K562 treated with DMSO at 1 percent for 12 hours (cell line): ENCODE measurements around the gene TMEM266. TPM values are rescaled to one million over a fixed set of nuclear protein-coding genes. Genes with fewer than 3 reads are reported as not detected.

Experiments
- total RNA-seq: library from RNA; unstranded; fragments of 300-600 nt; gene quantifications from 2 replicates; pipeline ENCODE4 v1.2.3, GENCODE V29; 2022; ENCODE audit not compliant: insufficient read depth

TMEM266 gene
- total RNA-seq, result not detected in 2 replicates

DNA sequence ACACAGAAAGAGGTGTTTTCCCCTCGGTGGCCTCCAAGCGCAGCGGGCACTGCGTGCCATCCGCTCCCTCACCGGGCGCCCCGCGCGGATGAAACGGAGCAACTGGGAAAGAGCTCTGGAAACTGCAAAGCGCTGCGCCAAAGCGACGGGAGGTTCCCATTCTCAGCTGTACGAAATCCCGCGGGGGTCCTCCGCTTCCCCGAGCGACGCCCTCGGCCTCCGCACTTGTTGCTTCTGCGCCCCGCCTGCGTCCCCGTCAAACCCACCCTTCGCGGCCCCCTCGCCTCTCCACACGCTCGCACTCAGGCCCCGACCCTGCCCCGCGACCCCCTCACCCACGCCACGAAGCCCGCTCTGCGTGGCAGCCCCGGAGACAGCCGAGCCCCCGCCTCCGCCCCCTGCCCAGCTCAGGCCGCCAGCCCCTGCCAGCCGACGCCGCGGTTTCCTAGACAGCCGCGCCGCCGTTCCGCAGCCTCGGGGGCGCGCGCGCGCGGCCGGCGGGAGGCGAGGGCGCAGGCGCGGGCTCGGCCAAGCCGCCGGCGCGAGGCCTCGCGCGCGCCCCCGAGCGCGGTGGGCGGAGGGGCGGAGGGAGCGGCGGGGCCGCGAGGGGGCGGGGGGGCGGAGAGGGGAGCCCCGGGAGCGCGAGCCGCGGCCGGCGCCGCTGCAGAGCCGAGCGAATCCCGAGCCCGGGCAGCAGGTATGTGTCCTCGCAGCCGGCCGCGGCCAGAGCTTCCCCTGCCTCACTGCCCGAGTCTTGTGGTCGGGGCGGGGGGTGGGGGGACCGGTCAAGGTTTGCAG is at the start of gene TMEM266:
Gene TMEM266 (plus strand): TSS at position 666 of the 798 bp plus-strand sequence. CDS start 74,279 bp downstream, outside the sequence.

DNA sequence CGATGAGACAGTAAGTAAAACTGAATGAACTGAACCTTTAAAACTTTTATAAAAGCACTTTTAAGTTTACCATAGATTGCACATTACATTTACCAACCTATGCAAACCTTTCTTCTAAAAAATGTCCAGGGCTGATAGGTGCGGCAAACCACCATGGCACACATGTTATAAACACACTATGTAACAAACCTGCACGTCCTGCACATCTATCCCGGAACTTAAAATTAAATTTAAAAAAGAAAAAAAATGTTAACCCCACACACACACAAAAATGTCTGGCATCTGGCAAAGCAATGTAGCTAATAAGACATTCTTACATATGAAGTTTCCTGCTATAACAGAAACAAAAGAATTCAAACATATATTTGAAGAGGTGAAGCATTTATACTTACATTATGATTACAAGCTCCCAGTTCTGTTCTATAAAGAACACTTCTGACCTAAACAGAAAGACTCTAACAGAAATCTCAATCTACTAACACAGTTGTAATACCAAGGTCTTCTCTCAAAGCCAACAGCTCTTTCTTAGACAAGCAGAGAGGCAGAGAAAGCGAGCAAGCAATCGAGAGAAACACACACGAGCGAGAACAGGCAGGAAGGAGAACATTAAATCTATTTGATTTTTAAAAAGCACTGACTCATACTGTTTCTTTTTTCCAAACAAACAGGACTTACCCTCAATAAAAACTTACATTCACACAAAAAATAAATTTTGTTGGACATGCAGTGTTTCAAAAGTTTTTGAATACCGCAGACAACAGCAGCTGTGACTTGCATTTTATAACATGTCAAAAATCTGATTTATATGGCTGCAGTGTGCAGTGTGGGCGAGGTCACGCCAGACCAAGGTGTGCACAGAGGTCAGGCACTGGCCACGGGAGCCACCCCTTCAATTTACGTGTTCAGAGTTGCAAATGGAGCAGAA is 47.9 kb upstream of the TMEM266 start, which contains the start of gene NRG4:
Gene NRG4 (minus strand): TSS at position 798 of the 925 bp plus-strand sequence. CDS start 1,194 bp downstream, outside the sequence.

Other genes starting within 250 kb of the TMEM266 start
- 3.4 and 10.3 TPM in 2 replicates for gene UBE2Q2, start 216.5 kb upstream of the TMEM266 start, total RNA-seq
- gene FBXO22, start 156.1 kb upstream of the TMEM266 start, total RNA-seq, result 34.2 and 63.0 TPM in 2 replicates
- 3.5 TPM in 1 of 2 replicates, not detected in the other for gene NRG4, start 47.6 kb upstream of the TMEM266 start, total RNA-seq